Cardiac muscle cell (in vitro differentiated cells and primary cell): ENCODE measurements around the gene FRRS1. TPM values are rescaled to one million over a fixed set of nuclear protein-coding genes. Genes with fewer than 3 reads are reported as not detected.

Experiments used
- DNase-seq, 2 donors: peaks; one replicate each; pipeline versions ENCODE4 v3.0.0 to v3.0.0-alpha.2; 2010 to 2017; ENCODE audit warnings: low read depth in 1 of 2, low spot score in 1 of 2
- H3K27ac ChIP-seq: fragments of 200-600 bp; sonication (generic); 2 replicates; pipeline ENCODE4 v1.5.1; 2016
- H3K27me3 ChIP-seq: fragments of 200-600 bp; sonication (generic); 2 replicates; pipeline ENCODE4 v1.6.0; 2016; ENCODE audit warnings: control low read depth
- H3K36me3 ChIP-seq: fragments of 200-600 bp; sonication (generic); 2 replicates; pipeline ENCODE4 v1.5.1; 2016; ENCODE audit warnings: control low read depth
- H3K4me1 ChIP-seq: fragments of 200-600 bp; sonication (generic); 2 replicates; pipeline ENCODE4 v1.8.1; 2017; ENCODE audit warnings: low read depth, mild to moderate bottlenecking, mixed run types
- H3K4me3 ChIP-seq: fragments of 200-600 bp; sonication (generic); 2 replicates; pipeline ENCODE4 v1.5.1; 2016; ENCODE audit warnings: mild to moderate bottlenecking
- H3K9me3 ChIP-seq: fragments of 200-600 bp; sonication (generic); 2 replicates; pipeline ENCODE4 v1.5.1; 2017; ENCODE audit warnings: low read depth, mild to moderate bottlenecking, control low read depth
- CTCF ChIP-seq: IDR thresholded peaks from 2 replicates; pipeline ENCODE4 v1.5.1; 2012; ENCODE audit warnings: low read depth, mild to moderate bottlenecking, low read length
- polyA plus RNA-seq: library from polyadenylated mRNA; unstranded; fragments of >200 nt; fragmentation: Nextera tagmentation; extraction: Ambion mirVana; gene quantifications from 2 replicates; pipeline ENCODE4 v1.2.1, GENCODE V29; 2016
- total RNA-seq: library from RNA; depleted of rRNA; stranded (reverse); fragments of >200 nt; gene quantifications from 2 replicates; pipeline ENCODE4 v1.2.3, GENCODE V29; 2016

FRRS1 gene
- total and polyA plus RNA-seq, 2 experiments from 2014 or later: 3.7 to 5.5 TPM

- H3K9me3 ChIP-seq: no peaks in the 10 kb centered on the region
- H3K4me1 ChIP-seq: no peaks in the 10 kb centered on the region
- no peak for DNase-seq
- no peak overlapping the region for H3K27ac ChIP-seq
- H3K36me3 ChIP-seq: no peaks in the 10 kb centered on the region
- H3K27me3 ChIP-seq: no peaks in the 10 kb centered on the region
- no peak overlapping the region for H3K4me3 ChIP-seq
- TF ChIP-seq CTCF: no peak
These were observed 93.1 kb downstream of the FRRS1 start for GRCh38 chr1:99673315-99673714.

DNA sequence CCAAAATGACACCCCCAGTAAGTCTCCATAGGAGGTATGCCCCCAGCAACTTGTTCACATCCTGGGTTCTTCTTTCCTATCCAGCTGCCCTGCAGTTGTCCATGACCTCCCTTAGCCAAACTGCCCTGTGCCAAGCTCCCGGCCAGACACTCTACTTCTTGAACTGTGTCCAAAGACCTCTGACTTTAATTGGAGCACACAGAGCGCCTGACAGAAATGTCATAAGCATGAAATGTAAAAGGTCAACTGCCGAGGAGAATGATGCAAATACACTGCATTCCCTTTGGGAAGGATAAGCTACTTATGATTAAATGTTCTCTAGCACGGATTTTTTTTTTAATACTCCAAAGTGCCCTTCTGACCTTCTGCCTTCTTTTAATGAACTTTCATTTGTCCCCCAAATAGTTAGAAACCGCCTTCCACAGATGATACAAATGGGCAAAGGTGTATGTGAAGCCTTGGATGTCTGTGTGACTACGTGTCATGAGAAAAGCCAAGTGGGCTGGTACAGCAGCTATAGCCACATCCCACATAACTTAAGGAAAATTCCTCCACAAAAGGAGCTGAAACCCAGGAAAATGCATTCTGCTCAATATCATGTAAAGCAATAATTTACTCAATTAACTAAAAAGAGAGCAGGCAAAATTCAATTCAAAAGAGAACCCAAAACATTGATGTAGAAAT lies 93.8 kb downstream of the FRRS1 start:
- Histone ChIP-seq H3K27ac (no peak overlapping the region), H3K27me3 (no peaks in the 10 kb centered on the region), H3K4me3 (no peak overlapping the region), H3K36me3 (no peaks in the 10 kb centered on the region), H3K9me3 (no peaks in the 10 kb centered on the region), H3K4me1 (no peaks in the 10 kb centered on the region)
- peak in 1 of 2 donors; percentile 64 for DNase-seq
- no peak for TF ChIP-seq CTCF

- no peak for DNase-seq
- Histone ChIP-seq H3K27me3 (no peaks in the 10 kb centered on the region), H3K36me3 (no peaks in the 10 kb centered on the region), H3K4me1 (no peaks in the 10 kb centered on the region), H3K9me3 (no peaks in the 10 kb centered on the region), H3K4me3 (no peak overlapping the region), H3K27ac (no peak overlapping the region)
- TF ChIP-seq CTCF: no peak
These were observed 94.4 kb downstream of the FRRS1 start for GRCh38 chr1:99672038-99672437.

- no peaks in the 10 kb centered on the region for H3K36me3 ChIP-seq
- no peak overlapping the region for H3K4me3 ChIP-seq
- TF ChIP-seq CTCF: no peak
- H3K27me3 ChIP-seq: no peaks in the 10 kb centered on the region
- H3K4me1 ChIP-seq: no peaks in the 10 kb centered on the region
- no peaks in the 10 kb centered on the region for H3K9me3 ChIP-seq
- DNase-seq: no peak
- H3K27ac ChIP-seq: no peak overlapping the region
These were observed 95.9 kb downstream of the FRRS1 start for GRCh38 chr1:99670583-99670982.

GRCh38 chr1:99669821-99670220 lies 96.6 kb downstream of the FRRS1 start:
- no peaks in the 10 kb centered on the region for H3K36me3 ChIP-seq
- H3K4me3 ChIP-seq: no peak overlapping the region
- H3K9me3 ChIP-seq: no peaks in the 10 kb centered on the region
- H3K27me3 ChIP-seq: no peaks in the 10 kb centered on the region
- DNase-seq: no peak
- H3K4me1 ChIP-seq: no peaks in the 10 kb centered on the region
- H3K27ac ChIP-seq: no peak overlapping the region
- TF ChIP-seq CTCF: no peak
